GM19463 (cell line): ENCODE measurements around the gene SNX2.
"Not testable (repeated sequence)": the region's sequence is repeated elsewhere in the genome, so short reads cannot be mapped to it uniquely, and the experiment has no call there.

Experiments
- ATAC-seq: cut with Tn5 transposase; IDR thresholded peaks from one replicate; pipeline ENCODE4 v1.9.1; 2021; ENCODE audit warnings: mild to moderate bottlenecking, moderate library complexity; ENCODE audit not compliant: unreplicated experiment

The SNX2 gene, protein sequence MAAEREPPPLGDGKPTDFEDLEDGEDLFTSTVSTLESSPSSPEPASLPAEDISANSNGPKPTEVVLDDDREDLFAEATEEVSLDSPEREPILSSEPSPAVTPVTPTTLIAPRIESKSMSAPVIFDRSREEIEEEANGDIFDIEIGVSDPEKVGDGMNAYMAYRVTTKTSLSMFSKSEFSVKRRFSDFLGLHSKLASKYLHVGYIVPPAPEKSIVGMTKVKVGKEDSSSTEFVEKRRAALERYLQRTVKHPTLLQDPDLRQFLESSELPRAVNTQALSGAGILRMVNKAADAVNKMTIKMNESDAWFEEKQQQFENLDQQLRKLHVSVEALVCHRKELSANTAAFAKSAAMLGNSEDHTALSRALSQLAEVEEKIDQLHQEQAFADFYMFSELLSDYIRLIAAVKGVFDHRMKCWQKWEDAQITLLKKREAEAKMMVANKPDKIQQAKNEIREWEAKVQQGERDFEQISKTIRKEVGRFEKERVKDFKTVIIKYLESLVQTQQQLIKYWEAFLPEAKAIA

DNA sequence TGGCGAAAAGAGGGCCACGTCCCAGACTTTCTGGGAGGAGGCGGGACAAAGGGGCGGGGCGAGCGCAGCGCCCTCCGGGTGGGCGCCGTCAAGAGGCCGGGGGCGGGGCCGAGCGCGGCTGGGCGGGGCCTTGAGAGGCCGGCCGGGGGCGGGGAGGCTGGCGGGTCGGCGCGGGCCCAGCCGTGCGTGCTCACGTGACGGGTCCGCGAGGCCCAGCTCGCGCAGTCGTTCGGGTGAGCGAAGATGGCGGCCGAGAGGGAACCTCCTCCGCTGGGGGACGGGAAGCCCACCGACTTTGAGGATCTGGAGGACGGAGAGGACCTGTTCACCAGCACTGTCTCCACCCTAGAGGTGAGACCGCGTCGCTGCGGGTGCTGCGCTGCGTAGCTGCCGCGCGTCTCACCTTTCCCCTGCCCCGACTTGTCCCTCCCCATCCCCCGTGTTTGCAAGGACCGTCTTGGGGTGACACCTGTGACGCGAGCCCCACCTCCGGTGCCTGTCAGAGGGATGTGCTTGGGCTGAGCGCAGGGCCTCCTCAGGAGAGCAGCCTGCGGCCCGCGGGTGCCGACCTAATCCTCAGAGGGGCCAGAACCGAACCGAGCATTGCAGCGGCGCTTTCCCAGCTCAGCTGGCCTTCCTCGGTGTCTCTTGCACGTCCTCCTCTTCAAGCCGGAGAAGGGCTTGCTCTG lies at the start of gene SNX2:
Gene SNX2, plus strand, starts transcription at position 220 of the 689 bp plus-strand sequence. Its CDS starts 24 bp downstream, at position 244.
- ATAC-seq: peak; percentile 85

DNA sequence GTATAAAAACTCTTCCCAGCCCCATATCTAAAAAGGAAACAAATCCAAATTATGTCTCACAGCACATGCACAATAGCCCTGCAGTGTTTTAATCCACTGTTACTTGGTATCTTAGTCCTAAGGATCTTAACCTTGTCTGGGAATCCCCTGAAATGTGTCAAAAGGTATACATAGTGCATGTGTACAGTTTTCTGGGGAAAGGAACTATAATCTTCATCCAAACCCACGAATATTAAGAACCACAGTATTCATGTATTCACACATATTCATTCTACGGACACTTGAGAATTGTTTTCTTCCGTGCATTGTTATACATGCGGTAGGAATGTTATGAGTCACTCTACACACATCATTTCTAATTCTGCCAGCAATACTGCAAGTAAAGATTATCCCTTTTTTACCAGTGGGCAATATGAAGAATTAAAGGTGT lies 47.8 kb upstream of the SNX2 start:
- peak; percentile 56 for ATAC-seq

DNA sequence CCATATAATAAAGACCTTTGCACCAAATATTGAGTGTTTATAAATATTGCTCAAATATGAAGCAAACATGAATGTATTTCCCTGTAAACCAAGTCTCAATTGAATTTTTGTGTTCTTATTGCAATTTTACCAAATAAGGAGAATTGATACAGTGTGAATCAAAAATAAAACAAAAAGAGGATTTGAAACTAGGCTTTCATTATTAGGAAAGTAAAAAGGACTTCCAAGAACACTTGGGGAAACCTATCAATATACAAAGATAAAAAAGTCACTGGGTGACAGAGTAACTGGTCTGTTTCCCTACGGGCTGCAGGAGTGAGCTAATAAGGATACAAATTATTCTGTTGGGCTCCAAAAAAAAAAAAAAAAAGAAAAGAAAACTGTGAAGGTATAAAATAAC lies 44.8 kb upstream of the SNX2 start:
- no peak for ATAC-seq

DNA sequence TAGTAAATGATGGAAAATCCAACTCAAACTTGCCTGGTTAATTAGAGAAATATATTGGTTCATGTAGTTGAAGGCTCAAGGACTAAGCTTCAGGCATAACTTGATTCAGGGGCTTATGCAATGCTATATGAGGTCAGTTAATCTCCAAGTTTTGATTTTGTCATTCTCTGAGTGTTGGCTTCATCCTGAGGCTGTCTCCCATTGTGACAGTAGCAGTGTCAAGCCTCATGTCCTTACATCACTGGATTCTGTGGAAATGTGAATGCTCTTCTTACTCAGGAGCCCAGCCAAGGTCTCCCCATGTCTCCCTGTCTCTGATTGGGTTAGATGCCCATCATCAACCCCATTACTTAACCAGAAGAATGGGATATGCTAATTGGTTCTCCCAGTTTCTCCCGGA lies 44.4 kb upstream of the SNX2 start:
- ATAC-seq: no peak

DNA sequence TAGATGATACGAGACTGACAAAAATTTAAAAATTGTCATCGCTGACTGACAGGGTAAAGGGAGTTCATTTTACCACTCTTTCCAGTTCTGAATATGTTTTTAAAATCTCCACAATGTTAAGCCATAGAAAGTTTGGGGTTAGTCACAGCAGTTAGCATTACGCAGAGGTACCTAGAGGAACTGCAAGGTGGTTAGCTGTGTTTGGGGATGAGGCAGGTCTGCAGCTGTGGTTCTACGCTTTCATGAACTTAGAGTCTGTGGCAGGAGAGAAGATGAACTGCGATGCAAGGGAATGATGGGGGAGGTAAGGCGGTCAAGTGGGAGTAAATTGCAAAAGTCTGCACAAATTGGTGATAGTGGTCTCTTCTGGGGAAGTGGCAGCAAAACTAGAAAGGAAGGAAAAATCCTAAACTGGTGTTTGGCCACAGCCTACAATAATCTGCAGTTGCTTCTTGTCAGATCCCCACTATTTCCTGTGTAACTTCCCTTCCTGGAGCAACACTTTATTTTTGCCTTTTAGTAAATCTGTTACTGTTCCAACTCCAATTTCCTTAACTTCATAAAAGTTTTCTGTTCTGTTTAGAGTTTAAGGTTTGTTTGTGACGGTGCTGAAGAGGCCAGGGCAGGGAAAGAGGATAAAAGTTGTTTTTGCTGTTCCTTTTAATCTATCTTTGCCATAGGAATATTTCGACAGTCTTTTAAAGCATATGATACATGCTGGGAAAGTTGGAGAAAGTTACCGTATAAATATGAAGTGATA lies 38.6 kb upstream of the SNX2 start:
- ATAC-seq: peak; percentile 89

DNA sequence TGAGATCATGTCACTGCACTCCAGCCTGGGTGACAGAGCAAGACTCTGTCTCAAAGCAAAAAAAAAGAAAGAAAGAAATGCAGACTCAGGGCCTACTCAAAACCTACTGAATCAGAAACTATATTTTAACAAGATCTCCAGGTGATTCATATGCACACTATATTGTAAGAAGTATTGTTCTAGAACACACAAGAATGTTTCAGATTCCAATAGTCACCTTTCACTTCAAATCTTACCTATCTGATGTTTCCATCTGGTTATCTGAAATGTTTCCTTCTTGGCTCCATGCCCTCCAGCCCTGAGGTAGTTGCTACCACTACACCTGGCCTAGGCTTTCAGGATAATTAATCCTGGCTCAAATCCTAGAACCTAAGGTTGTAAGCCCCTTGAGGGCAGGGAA lies 36.8 kb upstream of the SNX2 start:
- no peak for ATAC-seq

DNA sequence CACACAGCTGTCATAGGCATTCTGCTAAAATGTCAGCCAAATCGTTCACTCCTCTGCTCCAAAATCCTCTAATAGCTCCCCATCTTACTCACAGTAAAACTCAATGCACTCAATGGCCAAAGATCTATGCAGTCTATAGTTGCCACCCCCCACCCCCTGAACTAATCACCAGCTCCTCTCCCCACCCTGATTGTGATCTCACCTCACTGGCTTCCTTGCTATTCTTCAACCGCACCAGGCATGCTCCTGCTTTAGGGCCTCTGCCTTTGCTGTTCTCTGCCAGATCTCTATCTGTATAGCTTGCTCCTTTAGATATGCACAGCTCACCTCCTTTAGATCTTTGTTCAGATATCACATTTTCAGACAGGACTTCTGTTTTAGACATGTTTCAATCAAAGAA lies 33.2 kb upstream of the SNX2 start:
- no peak for ATAC-seq

DNA sequence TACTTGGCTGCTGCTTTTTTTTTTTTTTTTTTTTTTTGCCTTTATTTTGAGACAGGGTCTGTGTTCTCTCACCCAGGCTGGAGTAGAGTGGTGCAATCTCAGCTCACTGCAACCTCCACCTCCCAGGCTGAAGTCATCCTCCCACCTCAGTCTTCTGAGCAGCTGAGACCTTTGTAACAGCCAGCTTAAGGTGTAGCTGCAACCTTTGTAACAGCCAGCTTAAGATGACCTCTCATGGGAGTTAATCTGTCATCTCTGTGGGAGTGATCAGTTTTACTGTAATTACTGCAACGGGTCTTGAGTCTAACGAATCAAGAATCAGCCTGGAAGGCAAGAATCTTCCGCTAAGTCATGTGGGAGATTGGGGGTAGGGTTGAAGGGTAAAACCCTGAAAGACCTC lies 31.6 kb upstream of the SNX2 start:
- no peak for ATAC-seq

DNA sequence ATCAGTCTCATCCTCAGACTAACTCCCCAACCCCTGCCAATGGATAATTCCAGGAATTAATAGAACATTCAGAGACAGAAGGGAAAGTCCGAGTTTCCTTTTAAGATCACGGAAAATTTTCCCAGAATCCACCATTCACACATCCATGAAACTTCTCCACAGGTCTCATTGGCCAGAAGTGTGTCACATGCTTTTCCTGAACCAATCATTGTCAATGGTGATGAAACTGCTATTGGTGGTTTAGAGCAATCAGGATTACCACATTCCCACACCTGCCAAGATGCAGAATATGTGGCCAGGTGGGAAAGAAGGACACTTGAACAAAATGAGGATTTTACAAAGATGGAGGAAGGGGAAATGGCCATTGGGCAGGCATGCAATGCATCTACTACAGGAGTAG lies 29.3 kb upstream of the SNX2 start:
- ATAC-seq: no peak

DNA sequence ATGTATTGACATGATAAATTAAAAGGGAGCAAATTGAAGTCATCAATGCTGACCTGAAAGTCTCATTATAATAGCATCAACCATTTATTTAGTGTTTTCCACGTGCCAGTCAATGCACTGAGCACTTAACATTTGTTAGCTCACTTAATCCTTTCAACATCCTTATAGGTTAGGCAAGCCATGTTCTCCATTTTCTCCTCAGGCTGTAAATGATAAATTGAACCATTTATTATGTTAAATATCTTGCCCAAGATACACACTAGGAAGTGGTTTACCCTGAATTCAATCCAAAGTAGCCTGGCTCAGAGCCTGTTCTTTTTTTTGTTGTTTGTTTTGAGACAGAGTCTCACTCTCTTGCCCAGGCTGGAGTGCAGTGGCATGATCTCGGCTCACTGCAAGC lies 25.0 kb upstream of the SNX2 start:
- ATAC-seq: no peak

DNA sequence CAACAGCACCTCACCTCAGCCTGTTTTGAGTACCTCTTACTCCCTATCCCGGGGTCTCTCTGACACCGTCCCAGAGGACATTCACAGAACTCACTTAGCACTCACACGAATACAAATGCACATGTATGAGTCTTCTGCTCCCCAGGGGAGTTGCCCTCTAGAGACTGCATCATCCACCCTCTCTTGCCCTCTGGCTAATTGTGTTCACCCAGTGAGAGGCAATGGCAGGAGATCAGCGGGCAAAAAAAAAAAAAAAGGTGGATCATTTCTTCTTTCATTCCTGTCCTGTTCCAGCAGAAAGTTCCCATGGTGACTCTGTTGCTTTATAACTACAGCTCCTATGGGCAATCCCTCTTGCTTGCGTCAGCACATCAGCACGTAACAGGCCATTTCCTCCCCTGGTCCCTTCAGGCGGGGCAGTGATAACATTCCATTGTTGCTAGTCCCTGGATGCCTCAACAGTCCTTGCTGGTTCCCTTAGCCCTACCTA lies 23.5 kb upstream of the SNX2 start:
- ATAC-seq: peak; percentile 52

DNA sequence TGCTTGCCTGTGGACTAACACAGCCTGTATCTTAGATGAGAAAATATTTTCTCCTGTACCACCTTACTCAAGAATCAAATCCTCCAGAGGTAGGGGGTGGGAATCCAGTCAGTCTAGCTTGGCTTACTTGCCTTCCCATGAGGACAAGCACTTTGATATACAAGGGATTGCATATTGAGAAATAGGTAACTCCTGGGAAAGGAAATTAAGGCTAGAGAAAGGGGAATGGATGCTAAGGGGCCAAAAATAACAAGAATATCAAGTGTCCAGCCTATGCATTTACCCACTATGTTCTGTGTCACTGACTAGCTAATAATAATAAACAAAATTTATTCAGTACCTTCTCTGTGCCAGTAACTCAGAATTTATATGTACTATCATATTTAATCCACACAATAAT lies 21.4 kb upstream of the SNX2 start:
- ATAC-seq: no peak

DNA sequence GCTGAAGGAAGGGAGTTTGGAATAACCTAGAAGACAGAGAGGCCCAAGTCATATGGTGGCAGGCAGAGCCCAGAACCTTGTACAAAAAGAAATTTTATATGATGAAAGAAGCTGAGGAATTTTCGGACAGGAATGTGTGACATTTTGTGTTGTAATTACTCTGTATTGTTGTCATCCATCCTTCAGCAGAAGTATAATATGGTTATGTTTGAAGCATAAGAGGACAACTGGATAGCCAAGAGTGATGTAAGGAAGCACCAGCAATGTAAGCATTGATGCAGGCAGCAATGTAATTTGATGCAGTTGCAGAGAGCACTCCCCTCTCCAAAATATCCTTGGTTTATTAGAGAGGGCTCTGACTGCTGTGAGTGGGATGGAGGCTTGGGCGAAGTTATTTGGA lies 19.1 kb upstream of the SNX2 start:
- ATAC-seq: no peak

DNA sequence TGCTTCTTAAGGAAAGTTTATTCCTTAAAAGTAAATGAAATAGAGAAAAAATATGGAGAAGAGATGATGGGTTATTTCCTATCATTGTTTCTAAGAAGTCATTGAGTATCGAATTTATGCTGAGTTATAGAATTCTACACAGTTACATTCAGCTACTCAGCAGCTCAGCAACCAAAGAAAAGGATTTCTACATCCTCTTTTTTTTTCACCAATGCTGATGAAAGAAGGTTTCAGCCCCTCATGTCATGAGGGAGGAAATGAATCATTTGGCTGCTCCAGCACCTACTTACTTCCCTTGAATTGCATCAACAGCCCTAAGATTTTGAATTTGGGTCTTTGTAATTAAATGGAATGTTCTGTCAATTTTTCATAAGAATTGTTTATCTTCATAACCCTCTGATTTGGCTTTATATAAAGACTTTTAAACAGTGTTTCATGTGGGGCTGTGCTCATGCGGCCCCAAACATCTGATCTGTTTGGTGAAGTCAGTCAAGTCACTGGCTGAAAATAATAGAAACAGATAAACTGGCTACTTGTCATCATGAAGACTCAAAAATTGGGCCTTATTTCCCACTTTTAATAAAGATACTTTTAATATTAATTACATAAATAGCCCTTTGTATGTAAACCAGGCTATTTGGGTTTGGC lies 18.5 kb upstream of the SNX2 start:
- peak; percentile 63 for ATAC-seq

DNA sequence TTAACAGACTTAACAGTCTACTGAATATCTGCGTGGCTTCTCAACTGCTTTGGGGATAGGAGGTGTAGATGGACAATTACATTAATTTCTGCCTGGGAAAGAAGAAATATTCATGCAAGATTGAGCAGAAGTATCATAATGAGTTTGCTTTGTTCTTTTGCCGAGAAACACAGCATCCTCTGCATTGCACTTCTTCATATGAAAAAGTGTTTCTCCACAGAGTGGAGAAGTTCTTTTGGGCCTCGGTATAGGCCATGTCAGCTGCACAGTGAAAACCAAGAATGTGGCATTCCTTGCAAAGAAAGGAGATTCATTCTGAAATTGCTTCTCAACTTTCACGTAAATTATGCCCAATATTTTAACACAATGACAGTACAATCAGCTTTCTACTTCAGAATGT lies 17.6 kb upstream of the SNX2 start:
- ATAC-seq: peak; percentile 61

DNA sequence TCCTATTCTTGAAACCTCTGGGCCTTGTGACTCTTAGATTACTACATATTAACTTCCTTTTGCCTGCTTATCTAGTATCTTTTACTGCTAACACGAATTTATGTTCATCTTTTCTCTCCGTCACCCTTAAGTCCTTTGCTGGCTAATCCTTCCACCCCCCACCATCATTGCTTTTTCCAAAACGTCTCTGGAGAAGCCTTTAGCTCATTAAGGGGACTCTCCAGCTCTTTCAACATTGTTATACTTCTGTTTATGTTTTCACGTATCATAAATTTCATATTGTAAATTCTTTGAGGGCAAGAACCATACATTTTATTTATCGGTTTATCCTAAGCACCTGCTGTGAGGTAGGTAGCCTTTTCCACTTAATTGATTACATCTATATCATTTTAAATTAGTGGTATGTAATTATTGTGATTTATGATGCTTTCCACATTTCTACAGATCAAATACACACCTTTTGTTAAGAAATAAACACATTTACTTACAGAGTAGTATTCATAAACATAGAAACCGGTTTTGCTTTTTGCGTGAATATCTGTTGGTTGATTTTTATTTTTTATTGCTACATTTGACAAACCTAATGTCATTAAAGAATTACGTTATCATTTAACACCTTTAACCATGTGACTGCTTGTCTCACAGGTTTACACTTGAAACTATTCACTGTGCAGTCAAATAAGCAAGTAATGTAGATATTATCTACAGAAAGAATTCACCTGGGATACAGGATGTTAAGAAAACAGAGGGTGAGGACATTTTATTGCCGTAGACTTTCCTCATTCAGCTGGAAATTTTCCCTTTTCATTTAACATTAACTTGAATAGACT lies 15.4 kb upstream of the SNX2 start:
- no peak for ATAC-seq

DNA sequence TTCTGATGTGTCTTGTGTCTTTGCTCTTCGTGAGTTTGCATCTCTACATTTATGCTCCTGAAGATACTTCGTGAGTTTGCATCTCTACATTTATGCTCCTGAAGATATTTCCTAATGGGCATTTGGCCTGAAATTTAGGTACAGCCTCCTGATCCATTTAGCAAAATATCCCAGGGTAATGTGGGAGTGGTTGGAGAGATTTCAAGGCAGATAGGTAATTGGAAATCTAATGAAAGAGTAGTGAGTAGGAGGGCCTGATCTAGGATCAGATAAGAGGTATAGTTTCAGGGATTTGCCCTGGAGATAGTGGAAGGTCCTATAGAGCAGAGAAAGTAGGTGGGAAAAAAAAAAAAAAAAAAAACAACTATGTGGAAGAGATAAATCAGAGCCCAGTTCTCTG lies 14.6 kb upstream of the SNX2 start:
- ATAC-seq: no peak

DNA sequence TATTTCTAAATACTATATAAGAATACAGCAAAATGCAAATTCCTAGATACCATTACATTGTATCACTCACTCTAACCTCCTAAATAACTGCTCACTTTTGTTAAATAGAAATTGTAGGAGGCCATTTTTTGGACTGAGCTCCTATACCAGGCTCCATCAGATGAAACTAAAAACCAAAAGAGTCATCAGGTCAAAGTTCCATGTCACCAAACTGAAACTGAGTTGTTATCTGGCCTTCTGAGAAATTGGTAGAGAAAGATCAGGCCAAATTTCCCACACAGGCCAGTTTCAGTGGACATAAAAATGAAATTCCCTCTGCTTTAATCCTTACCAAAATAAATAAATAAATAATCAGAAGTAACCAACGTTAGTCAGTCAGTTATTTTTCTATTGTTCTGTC lies 13.8 kb upstream of the SNX2 start:
- peak; percentile 34 for ATAC-seq

DNA sequence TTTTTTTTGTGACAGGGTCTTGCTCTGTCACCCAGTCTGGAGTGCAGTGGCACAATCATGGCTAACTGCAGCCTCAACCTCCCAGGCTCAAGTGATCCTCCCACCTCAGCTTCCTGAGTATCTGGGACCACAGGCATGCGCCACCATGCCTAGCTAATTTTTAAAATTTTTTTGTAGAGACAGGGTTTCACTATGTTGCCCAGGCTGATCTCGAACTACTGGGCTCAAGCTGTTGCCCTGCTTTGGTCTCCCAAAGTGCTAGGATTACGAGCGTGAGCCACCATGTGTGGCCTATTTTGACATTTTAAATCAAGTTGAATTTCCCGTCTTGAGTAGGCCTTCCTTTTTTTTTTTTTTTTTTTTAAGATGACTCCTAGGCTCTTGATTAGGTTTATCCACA lies 13.0 kb upstream of the SNX2 start:
- ATAC-seq: not testable (repeated sequence)

DNA sequence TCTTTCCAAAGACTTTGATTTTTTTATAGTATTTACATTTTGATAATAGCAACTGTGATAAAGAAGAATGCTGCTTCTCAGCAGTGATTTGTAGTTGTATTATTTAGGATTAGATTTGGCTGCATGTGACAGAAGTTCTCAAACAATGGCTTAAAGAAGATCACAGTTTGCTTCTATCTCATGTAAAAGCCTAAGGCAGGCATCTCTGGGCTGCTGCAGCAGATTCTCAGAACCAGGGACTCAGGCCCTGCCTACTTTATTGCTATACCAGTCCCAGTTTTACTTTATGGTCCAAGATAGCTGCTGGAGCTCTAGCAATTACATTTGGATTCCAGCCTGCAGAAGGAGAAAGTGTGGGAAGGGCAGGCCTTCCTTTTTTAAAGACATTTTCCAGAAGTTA lies 8.8 kb upstream of the SNX2 start:
- ATAC-seq: no peak
